Fibroblast of villous mesenchyme (primary cell): ENCODE results near the gene OR2G2. TPM values are rescaled to one million over a fixed set of nuclear protein-coding genes. Genes with fewer than 3 reads are reported as not detected.

Experiments used
- DNase-seq: peaks from one replicate; pipeline ENCODE4 v3.0.0-alpha.2; 2010; ENCODE audit warnings: low read depth
- H3K4me3 ChIP-seq: 2 replicates; pipeline ENCODE4 v1.5.1; 2011; ENCODE audit warnings: low read depth, mild to moderate bottlenecking, low read length
- CTCF ChIP-seq: IDR thresholded peaks from 2 replicates; pipeline ENCODE4 v1.5.1; 2012; ENCODE audit warnings: low read depth, mild to moderate bottlenecking, low read length; ENCODE audit not compliant: insufficient read depth
- total RNA-seq: library from RNA; depleted of rRNA; stranded (reverse); fragments of >200 nt; gene quantifications from 2 replicates; pipeline ENCODE4 v1.2.3, GENCODE V29; 2012

OR2G2 gene
- total RNA-seq, 1 donor, result not detected

GRCh38 chr1:247551721-247552120 lies 36.4 kb upstream of the OR2G2 start:
- peak; percentile 74 for DNase-seq

GRCh38 chr1:247552231-247552630 lies 35.9 kb upstream of the OR2G2 start:
- TF ChIP-seq CTCF, result no peak
- H3K4me3 ChIP-seq, result no peak overlapping the region
- no peak for DNase-seq

More at GRCh38 chr1:247551721-247552120, 36.4 kb upstream of the OR2G2 start:
- no peak overlapping the region for H3K4me3 ChIP-seq
- no peak for TF ChIP-seq CTCF

GRCh38 chr1:247557926-247558674 lies 30.1 kb upstream of the OR2G2 start:
- TF ChIP-seq CTCF, result no peak
- no peak for DNase-seq
- no peak overlapping the region for H3K4me3 ChIP-seq

- H3K4me3 ChIP-seq, result no peak overlapping the region
- DNase-seq, result no peak
- no peak for TF ChIP-seq CTCF
Observed at GRCh38 chr1:247561711-247562110, 26.4 kb upstream of the OR2G2 start.

GRCh38 chr1:247562198-247562597 lies 26.0 kb upstream of the OR2G2 start:
- DNase-seq, result no peak
- H3K4me3 ChIP-seq, result no peak overlapping the region
- TF ChIP-seq CTCF, result no peak

- no peak for TF ChIP-seq CTCF
- no peak overlapping the region for H3K4me3 ChIP-seq
- DNase-seq, result no peak
Observed at GRCh38 chr1:247574236-247574635, 13.9 kb upstream of the OR2G2 start.

GRCh38 chr1:247574664-247575063 lies 13.5 kb upstream of the OR2G2 start:
- TF ChIP-seq CTCF, result no peak
- no peak for DNase-seq
- H3K4me3 ChIP-seq, result no peak overlapping the region
